DMS79 treated with DMSO at 0.1 percent for 48 hours (cell line): ENCODE data around the gene GNAQ.

Source experiments
- DNase-seq: peaks from one replicate; lab custom pipeline; 2025; lab: John Stamatoyannopoulos, UW

The GNAQ gene

GRCh38 chr9:77810047-77810446 lies 221.6 kb downstream of the GNAQ start:
- no peak for DNase-seq

DNA sequence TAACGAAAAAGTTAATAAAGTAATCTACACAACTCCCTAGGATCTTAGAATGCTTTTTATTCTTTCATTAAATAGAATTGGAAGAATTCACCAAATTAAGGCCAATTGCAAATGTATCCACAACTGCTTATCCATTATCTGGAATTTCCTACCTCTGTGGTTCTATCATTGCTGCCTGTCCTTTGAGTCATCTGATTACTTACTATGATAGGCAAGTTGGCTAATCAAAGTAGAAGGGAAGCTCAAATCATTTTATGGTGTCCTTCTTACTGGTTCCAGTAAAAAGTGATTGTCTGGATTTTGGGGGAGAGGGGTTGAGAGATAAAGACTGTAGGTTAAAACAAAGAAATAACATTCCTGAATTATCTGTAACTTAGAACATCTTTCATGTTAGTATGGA lies 222.1 kb downstream of the GNAQ start:
- DNase-seq = no peak

DNA sequence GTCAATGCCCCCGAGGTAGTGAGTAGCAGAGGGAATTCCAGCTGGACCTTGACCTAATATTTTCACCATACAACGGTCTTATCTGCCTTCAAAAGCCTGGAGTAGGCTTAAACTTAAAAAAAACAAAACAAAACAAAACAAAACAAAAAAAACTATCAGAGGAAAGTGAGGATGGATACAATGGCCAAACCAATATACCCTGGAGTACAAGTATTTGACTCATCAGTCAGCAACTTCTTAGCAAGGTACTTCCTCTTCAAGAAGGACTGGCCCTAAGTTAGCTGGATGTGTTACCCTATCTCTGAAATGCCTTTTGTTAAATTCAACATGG lies 222.9 kb downstream of the GNAQ start:
- DNase-seq = no peak

DNA sequence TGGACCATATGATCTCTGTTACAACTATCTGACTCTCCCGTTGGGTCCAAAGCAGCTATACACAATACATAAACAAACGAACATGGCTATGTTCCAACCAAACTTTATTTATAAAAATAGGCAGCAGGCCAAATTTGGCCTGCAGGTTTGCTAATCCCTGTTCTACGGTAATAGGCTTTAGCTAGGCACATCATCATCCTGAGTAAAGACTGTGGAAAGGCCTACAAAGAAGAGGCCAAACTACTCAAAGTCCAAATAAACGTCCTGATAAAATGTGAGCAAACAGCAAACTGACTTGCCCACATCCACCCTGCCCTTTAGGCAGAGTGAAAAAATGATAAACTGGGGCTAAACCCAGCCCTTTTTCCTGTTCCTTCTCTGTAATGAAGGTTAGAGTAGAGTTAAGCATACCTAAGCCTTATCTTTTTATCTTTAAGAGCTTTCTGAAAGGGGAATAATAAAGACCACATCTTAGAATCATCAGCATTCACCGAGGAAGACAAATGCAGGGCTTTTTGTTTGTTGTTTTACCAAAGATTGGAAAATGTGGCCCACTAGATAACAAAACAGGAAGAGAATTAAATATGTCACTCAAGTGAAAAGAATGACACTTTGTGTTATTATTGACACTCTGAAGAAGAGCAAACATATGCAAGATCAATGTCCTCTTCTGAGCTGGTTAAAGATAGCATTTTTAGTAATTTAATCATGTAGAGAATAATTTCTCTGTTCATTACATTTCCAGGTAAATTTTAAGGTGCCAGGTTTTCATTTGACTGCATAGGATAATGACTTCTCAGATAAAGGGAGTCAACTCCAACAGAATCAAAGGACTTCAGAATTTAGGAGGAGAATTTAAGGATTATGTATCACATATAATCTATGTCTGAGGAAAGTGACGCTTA lies 223.5 kb downstream of the GNAQ start:
- DNase-seq = no peak

- no peak for DNase-seq
Observed at GRCh38 chr9:77807281-77807683, 224.3 kb downstream of the GNAQ start.

- DNase-seq = no peak
Observed at GRCh38 chr9:77806741-77807140, 224.9 kb downstream of the GNAQ start.

GRCh38 chr9:77805810-77806209 lies 225.8 kb downstream of the GNAQ start:
- no peak for DNase-seq

DNA sequence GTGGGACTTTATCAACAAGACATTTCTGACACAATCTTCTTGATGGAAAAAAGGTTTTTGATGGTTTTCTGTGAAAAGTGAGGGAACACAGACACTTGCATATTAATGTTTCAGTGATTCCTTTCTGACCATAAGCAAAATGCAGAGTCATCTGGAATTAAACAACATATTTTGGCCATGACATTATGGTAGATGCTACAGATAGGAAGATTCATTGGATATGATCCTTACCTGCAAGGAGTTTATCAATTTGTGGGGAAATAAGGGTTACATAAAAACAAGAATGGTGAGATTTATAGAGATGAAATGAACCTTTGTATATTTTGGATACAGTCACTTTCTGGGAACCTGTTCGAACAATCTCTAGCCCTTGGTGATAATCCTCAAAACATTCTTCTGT lies 228.2 kb downstream of the GNAQ start:
- no peak for DNase-seq

DNA sequence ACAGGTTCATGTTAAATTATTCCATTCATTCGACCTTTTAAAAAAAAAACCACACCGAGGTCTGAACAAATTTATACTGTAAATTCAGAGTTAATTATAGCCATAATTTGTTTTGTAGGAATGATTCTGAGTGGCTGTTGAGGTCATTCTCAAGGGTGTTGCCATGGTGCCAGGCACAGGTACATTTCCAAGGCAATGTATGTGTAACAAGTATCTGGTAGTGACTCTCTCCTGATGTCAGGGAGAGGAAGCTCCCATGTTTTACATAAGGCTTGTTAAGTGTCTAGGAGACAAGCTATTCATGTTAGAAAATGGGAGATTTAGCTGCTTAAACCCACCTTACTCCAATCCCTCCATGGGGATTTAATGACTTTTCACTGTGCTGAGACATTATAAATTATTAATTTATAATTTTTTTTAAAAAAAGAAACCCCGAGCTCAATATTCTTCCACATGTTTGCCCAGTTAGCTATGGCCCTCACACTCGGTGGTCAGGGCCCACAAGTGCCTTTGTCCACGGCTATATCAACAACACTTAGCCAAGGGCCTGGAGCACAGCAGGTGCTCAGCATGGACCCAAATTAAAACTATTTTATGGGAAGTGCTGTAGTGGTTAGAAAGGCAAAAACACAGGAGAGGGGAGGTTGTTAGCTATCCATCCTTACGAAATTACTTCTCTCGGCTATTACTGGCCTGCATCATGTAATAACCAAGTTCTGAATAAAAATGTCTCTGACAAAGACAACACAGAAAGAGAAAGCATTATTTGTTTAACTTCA lies 228.9 kb downstream of the GNAQ start:
- DNase-seq = peak; percentile 47

DNA sequence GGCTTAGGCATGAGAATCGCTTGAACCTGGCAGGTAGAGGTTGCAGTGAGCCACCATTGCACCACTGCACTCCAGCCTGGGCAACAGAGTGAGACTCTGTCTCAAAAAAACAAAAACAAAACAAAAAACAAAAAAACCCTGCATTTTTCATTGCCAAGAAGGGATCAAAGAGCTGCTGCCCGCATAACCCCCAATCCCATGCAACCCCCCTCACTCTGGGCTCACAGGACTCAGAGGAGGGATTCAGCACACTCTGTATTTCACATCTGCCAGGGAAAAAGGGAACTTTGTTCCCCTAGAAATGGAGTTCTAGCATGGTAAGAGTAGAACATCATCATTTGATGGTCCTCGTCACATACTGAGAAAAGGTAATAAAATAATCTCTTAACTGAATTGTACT lies 229.5 kb downstream of the GNAQ start:
- no peak for DNase-seq

GRCh38 chr9:77800924-77801551 lies 230.6 kb downstream of the GNAQ start:
- no peak for DNase-seq

GRCh38 chr9:77798140-77798539 lies 233.5 kb downstream of the GNAQ start:
- DNase-seq = no peak

DNA sequence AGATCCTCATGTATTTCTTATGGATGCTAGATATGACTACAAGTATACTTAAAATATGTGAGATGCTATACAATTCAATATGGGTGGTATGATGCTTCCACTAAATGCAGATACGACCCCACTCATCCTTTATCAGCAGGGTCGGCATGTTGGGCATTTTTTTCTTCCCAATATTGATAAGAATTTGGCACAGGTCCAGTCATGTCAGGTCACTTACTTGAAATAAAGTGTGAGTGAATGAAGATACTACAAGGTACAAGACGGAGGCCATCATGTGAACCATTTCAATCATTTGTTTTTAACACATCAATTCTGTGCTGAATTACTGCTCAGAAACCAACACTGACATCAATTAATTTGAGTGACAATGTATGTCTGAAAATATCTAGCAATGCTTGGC lies 236.6 kb downstream of the GNAQ start:
- no peak for DNase-seq

DNA sequence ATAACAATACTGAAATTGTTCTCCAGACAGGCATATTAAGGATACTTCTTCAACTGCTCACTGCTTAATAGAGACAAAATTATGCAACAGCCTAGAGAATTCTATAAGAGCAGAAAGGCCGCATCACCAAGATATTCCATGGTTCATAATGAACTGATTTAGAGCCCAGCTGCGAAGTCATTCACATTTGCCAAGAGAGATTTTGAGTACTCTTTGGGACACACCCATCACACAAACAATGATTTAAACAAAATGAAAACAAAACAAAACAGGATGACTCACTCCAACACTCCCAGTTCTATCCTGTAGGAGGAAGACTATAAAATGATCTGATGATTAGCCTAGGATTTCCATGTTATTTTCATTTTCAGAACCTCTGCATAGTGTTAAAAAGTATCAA lies 237.8 kb downstream of the GNAQ start:
- DNase-seq = no peak

DNA sequence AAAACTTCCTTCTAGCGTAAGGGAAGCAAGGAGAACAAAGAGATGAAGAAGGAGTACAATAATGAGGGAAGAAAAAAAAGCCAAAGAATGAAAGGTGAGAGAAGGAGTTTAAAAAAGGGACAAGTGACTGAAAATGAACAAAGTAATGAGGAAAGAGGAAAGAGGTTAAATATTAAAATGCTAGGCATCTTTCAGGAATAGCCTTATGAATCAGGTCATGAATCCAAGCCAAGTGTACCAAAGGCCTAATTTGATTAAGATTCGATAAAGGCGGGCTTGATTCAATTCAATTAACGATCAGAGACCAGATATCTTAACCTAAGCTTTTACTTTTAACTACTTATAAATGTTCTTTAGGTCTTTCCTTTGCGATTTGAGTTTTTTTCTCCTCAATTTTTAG lies 241.7 kb downstream of the GNAQ start:
- no peak for DNase-seq

GRCh38 chr9:77785341-77785740 lies 246.3 kb downstream of the GNAQ start:
- no peak for DNase-seq

- no peak for DNase-seq
Observed at GRCh38 chr9:77783518-77783917, 248.1 kb downstream of the GNAQ start.

- DNase-seq = no peak
Observed at GRCh38 chr9:77779010-77779409, 252.6 kb downstream of the GNAQ start.

GRCh38 chr9:77773381-77773780 lies 258.2 kb downstream of the GNAQ start:
- DNase-seq = no peak

GRCh38 chr9:77772646-77773045 lies 259.0 kb downstream of the GNAQ start:
- DNase-seq = no peak

DNA sequence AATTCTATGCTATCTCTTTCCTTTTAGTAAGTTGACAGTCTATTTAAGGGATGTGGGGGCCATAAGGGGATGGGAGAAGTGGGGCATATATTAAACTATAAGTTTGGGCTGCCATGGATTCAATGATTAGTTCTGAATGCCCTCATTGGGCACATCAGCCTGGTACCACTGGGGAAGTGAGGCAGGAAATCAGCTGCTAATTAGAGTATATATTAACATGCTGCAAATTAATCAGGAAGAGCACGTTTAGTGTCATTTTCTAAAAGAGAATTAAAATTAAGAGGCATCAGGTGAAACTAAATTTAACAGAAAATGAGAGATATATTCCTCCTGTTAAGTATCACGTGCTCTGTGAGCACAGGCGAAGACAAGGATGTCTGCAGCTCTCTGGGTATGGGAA lies 260.4 kb downstream of the GNAQ start:
- DNase-seq = no peak

GRCh38 chr9:77770340-77770739 lies 261.3 kb downstream of the GNAQ start:
- DNase-seq = no peak

- DNase-seq = no peak
Observed at GRCh38 chr9:77769246-77769645, 262.4 kb downstream of the GNAQ start.
